Measurements from ENCODE around the gene PKNOX2.

The PKNOX2 gene

GRCh38 chr11:125233736-125234275 is 69.3 kb downstream of the PKNOX2 start:
- no peak for DNase-seq (ENCODE audit: low spot score)

- DNase-seq (ENCODE audit: low spot score) = no peak
Observed at GRCh38 chr11:125235071-125235471, 70.5 kb downstream of the PKNOX2 start.

GRCh38 chr11:125236072-125236825 is 71.7 kb downstream of the PKNOX2 start:
- no peak for DNase-seq (ENCODE audit: low spot score)

GRCh38 chr11:125239585-125240560 is 75.3 kb downstream of the PKNOX2 start:
- no peak for DNase-seq (ENCODE audit: low spot score)

GRCh38 chr11:125241104-125241503 is 76.6 kb downstream of the PKNOX2 start:
- no peak for DNase-seq (ENCODE audit: low spot score)

- no peak for DNase-seq (ENCODE audit: low spot score)
Observed at GRCh38 chr11:125242141-125242775, 77.7 kb downstream of the PKNOX2 start.

- no peak for DNase-seq (ENCODE audit: low spot score)
Observed at GRCh38 chr11:125244166-125244565, 79.6 kb downstream of the PKNOX2 start.

- DNase-seq (ENCODE audit: low spot score) = no peak
Observed at GRCh38 chr11:125245299-125245698, 80.7 kb downstream of the PKNOX2 start.

GRCh38 chr11:125247431-125247830 is 82.9 kb downstream of the PKNOX2 start:
- no peak for DNase-seq (ENCODE audit: low spot score)

GRCh38 chr11:125250318-125251213 is 86.0 kb downstream of the PKNOX2 start:
- DNase-seq (ENCODE audit: low spot score) = no peak

- DNase-seq (ENCODE audit: low spot score) = no peak
Observed at GRCh38 chr11:125251214-125251545, 86.6 kb downstream of the PKNOX2 start.

- no peak for DNase-seq (ENCODE audit: low spot score)
Observed at GRCh38 chr11:125251956-125252355, 87.4 kb downstream of the PKNOX2 start.

GRCh38 chr11:125253289-125253688 is 88.7 kb downstream of the PKNOX2 start:
- DNase-seq (ENCODE audit: low spot score) = no peak

- no peak for DNase-seq (ENCODE audit: low spot score)
Observed at GRCh38 chr11:125253795-125254525, 89.4 kb downstream of the PKNOX2 start.

- no peak for DNase-seq (ENCODE audit: low spot score)
Observed at GRCh38 chr11:125256541-125257189, 92.1 kb downstream of the PKNOX2 start.

- no peak for DNase-seq (ENCODE audit: low spot score)
Observed at GRCh38 chr11:125257190-125257579, 92.6 kb downstream of the PKNOX2 start.

GRCh38 chr11:125257751-125258150 is 93.2 kb downstream of the PKNOX2 start:
- no peak for DNase-seq (ENCODE audit: low spot score)

GRCh38 chr11:125258291-125259032 is 93.9 kb downstream of the PKNOX2 start:
- DNase-seq (ENCODE audit: low spot score) = no peak

GRCh38 chr11:125261588-125261987 is 97.0 kb downstream of the PKNOX2 start:
- DNase-seq (ENCODE audit: low spot score) = no peak

Measured in hematopoietic multipotent progenitor cell treated with erythropoietin and hydrocortisone succinate and interleukin-3 and kit ligand, for 15 days (in vitro differentiated cells).